PC-3 (cell line): ENCODE results near the gene APOM.

Experiments
- EZH2 ChIP-seq: fragments of 300-600 bp; sonication (generic); IDR thresholded peaks from one replicate; pipeline ENCODE4 v1.6.1; 2017; ENCODE audit warnings: antibody characterized with exemption, mild to moderate bottlenecking, low read length; ENCODE audit not compliant: unreplicated experiment
- EZH2phosphoT487 ChIP-seq: fragments of 300-600 bp; sonication (generic); IDR thresholded peaks from 2 replicates; pipeline ENCODE4 v1.6.1; 2018; ENCODE audit warnings: mild to moderate bottlenecking, antibody characterized with exemption, low read length, borderline replicate concordance
- TF ChIP-seq, protein P1 (sequence below): fragments of 300-600 bp; sonication (generic); conservative IDR thresholded peaks from 2 replicates; pipeline ENCODE4 v1.5.1; 2017; ENCODE audit warnings: antibody characterized with exemption, low read depth, mild to moderate bottlenecking, low read length

DNA sequence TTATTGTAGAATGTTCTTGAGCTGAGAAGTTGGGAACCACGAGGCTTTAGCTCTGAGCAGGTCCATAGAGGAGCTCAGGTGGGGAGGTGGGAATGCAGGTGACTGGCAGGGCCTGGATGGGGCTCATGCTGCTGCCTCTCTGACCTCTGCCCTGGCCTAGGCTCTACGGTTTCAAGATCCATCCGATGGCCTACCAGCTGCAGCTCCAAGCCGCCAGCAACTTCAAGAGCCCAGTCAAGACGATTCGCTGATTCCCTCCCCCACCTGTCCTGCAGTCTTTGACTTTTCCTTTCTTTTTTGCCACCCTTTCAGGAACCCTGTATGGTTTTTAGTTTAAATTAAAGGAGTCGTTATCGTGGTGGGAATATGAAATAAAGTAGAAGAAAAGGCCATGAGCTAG is 14.0 kb downstream of the APOM start, which contains the start of gene LY6G5B:
- TF ChIP-seq, protein P1, sequence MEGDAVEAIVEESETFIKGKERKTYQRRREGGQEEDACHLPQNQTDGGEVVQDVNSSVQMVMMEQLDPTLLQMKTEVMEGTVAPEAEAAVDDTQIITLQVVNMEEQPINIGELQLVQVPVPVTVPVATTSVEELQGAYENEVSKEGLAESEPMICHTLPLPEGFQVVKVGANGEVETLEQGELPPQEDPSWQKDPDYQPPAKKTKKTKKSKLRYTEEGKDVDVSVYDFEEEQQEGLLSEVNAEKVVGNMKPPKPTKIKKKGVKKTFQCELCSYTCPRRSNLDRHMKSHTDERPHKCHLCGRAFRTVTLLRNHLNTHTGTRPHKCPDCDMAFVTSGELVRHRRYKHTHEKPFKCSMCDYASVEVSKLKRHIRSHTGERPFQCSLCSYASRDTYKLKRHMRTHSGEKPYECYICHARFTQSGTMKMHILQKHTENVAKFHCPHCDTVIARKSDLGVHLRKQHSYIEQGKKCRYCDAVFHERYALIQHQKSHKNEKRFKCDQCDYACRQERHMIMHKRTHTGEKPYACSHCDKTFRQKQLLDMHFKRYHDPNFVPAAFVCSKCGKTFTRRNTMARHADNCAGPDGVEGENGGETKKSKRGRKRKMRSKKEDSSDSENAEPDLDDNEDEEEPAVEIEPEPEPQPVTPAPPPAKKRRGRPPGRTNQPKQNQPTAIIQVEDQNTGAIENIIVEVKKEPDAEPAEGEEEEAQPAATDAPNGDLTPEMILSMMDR = no peak
- no peak for TF ChIP-seq EZH2
- no peak for TF ChIP-seq EZH2phosphoT487
